Neural cell (in vitro differentiated cells): ENCODE results near the gene TNIP2. TPM values are rescaled to one million over a fixed set of nuclear protein-coding genes. Genes with fewer than 3 reads are reported as not detected.
"Not testable (repeated sequence)": the region's sequence is repeated elsewhere in the genome, so short reads cannot be mapped to it uniquely, and the experiment has no call there.

Source experiments
- H2AFZ ChIP-seq: fragments of 200-600, 300-800 bp; sonication (generic), shearing (Covaris generic); 2 replicates; pipeline ENCODE4 v1.6.0; 2014; ENCODE audit warnings: low read depth, mild to moderate bottlenecking, antibody characterized with exemption, low read length, moderate library complexity
- H3F3A ChIP-seq: fragments of 200-600 bp; shearing (Covaris generic); 2 replicates; pipeline ENCODE4 v1.6.1; 2016; ENCODE audit warnings: mild to moderate bottlenecking, moderate library complexity, mixed read lengths, antibody characterized with exemption, low read length; ENCODE audit not compliant: insufficient read depth, poor library complexity, severe bottlenecking
- H3K27ac ChIP-seq: fragments of 200-600, 300-800 bp; sonication (generic), shearing (Covaris generic); 2 replicates; pipeline ENCODE4 v1.5.1; 2014; ENCODE audit warnings: mild to moderate bottlenecking, low read length, moderate library complexity
- H3K27me3 ChIP-seq: fragments of 300-800, 200-600 bp; sonication (generic), shearing (Covaris generic); 2 replicates; pipeline ENCODE4 v1.6.0; 2014; ENCODE audit warnings: mild to moderate bottlenecking, low read depth, low read length, moderate library complexity; ENCODE audit not compliant: insufficient read depth
- H3K36me3 ChIP-seq: fragments of 300-800, 200-600 bp; sonication (generic), shearing (Covaris generic); 2 replicates; pipeline ENCODE4 v1.5.1; 2014; ENCODE audit warnings: mild to moderate bottlenecking, antibody characterized with exemption, low read length, moderate library complexity; ENCODE audit not compliant: insufficient read depth
- H3K4me2 ChIP-seq: fragments of 300-800, 200-600 bp; sonication (generic), shearing (Covaris generic); 2 replicates; pipeline ENCODE4 v1.6.0; 2014; ENCODE audit warnings: mild to moderate bottlenecking, low read length
- H3K4me3 ChIP-seq: fragments of 300-800, 200-600 bp; sonication (generic), shearing (Covaris generic); 2 replicates; pipeline ENCODE4 v1.5.1; 2014; ENCODE audit warnings: mild to moderate bottlenecking, low read length, moderate library complexity
- H3K79me2 ChIP-seq: fragments of 200-600 bp; shearing (Covaris generic); replicated peaks from 2 replicates; pipeline ENCODE4 v1.6.0; 2014; ENCODE audit warnings: mild to moderate bottlenecking, low read length, moderate library complexity; ENCODE audit not compliant: insufficient read depth
- H3K9ac ChIP-seq: fragments of 300-800, 200-600 bp; sonication (generic), shearing (Covaris generic); 2 replicates; pipeline ENCODE4 v1.6.1; 2016; ENCODE audit warnings: mild to moderate bottlenecking, low read length, mixed read lengths
- H3K9me2 ChIP-seq: fragments of 200-600 bp; shearing (Covaris generic); 2 replicates; pipeline ENCODE4 v1.6.1; 2016; ENCODE audit warnings: mild to moderate bottlenecking, low read length, mixed read lengths; ENCODE audit not compliant: insufficient read depth
- H3K9me3 ChIP-seq: fragments of 200-600, 300-800 bp; sonication (generic), shearing (Covaris generic); 2 replicates; pipeline ENCODE4 v1.6.1; 2016; ENCODE audit warnings: mild to moderate bottlenecking, mixed run types, low read length, moderate library complexity, mixed read lengths
- H4K20me1 ChIP-seq: fragments of 200-600 bp; shearing (Covaris generic); 2 replicates; pipeline ENCODE4 v1.6.1; 2016; ENCODE audit warnings: mild to moderate bottlenecking, mixed run types; ENCODE audit not compliant: insufficient read depth
- CTCF ChIP-seq: fragments of 450-650 bp; IDR thresholded peaks from 2 replicates; pipeline ENCODE4 v1.5.1; 2014; ENCODE audit warnings: antibody characterized with exemption, mild to moderate bottlenecking, moderate library complexity; ENCODE audit not compliant: poor library complexity, severe bottlenecking
- EP300 ChIP-seq: fragments of 450-650 bp; conservative IDR thresholded peaks from 2 replicates; pipeline ENCODE4 v1.6.1; 2014; ENCODE audit warnings: antibody characterized with exemption, mild to moderate bottlenecking, moderate library complexity; ENCODE audit not compliant: poor library complexity, severe bottlenecking
- EZH2 ChIP-seq: fragments of 200-600, 300-800 bp; shearing (Covaris generic), sonication (generic); IDR thresholded peaks from 2 replicates; pipeline ENCODE4 v1.6.1; 2014; ENCODE audit warnings: antibody characterized with exemption, low read length, borderline replicate concordance, mild to moderate bottlenecking; ENCODE audit not compliant: insufficient read depth, poor library complexity, severe bottlenecking
- MXI1 ChIP-seq: fragments of 450-650 bp; conservative IDR thresholded peaks from 2 replicates; pipeline ENCODE4 v1.6.1; 2014; ENCODE audit warnings: antibody characterized with exemption, mild to moderate bottlenecking; ENCODE audit not compliant: poor library complexity, severe bottlenecking
- POLR2AphosphoS5 ChIP-seq: IDR thresholded peaks from 2 replicates; pipeline ENCODE4 v1.6.1; 2012
- RAD21 ChIP-seq: fragments of 450-650 bp; conservative IDR thresholded peaks from 2 replicates; pipeline ENCODE4 v1.6.1; 2014; ENCODE audit warnings: antibody characterized with exemption, mild to moderate bottlenecking, moderate library complexity
- REST ChIP-seq: IDR thresholded peaks from 2 replicates; pipeline ENCODE4 v1.6.1; 2012; ENCODE audit warnings: borderline replicate concordance
- SMC3 ChIP-seq: fragments of 450-650 bp; conservative IDR thresholded peaks from 2 replicates; pipeline ENCODE4 v1.6.1; 2014; ENCODE audit warnings: antibody characterized with exemption, mild to moderate bottlenecking, moderate library complexity; ENCODE audit not compliant: poor library complexity
- TAF1 ChIP-seq: IDR thresholded peaks from 2 replicates; pipeline ENCODE4 v1.6.1; 2012; ENCODE audit warnings: low read depth
- polyA plus RNA-seq: library from polyadenylated mRNA; depleted of rRNA; stranded (reverse); fragments of >200 nt; gene quantifications from 2 replicates; pipeline ENCODE4 v1.2.3, GENCODE V29; 2014

Gene TNIP2
- polyA plus RNA-seq, 1 donor from 2014 or later: 13.0 TPM

- Histone ChIP-seq H3K9ac (no peak overlapping the region), H3K9me2 (no peaks in the 10 kb centered on the region), H4K20me1 (no peaks in the 10 kb centered on the region), H2AFZ (no peak overlapping the region), H3K4me3 (no peak overlapping the region), H3K27me3 (no peaks in the 10 kb centered on the region), H3K27ac (no peak overlapping the region), H3K9me3 (no peaks in the 10 kb centered on the region), H3K36me3 (no peaks in the 10 kb centered on the region), H3K4me2 (no peak overlapping the region), H3K79me2 (no peaks in the 10 kb centered on the region), H3F3A (no peaks in the 10 kb centered on the region)
- TF ChIP-seq TAF1 (no peak), MXI1 (no peak), CTCF (no peak), EP300 (no peak), REST (no peak), RAD21 (no peak), SMC3 (no peak), POLR2AphosphoS5 (no peak), EZH2 (no peak)
Measured at GRCh38 chr4:2765832-2766526, 9.8 kb upstream of the TNIP2 start.

GRCh38 chr4:2763511-2763967 lies 7.4 kb upstream of the TNIP2 start:
- Histone ChIP-seq H3K9ac (no peak overlapping the region), H3K79me2 (no peaks in the 10 kb centered on the region), H3K27ac (no peak overlapping the region), H3K9me3 (no peaks in the 10 kb centered on the region), H3K9me2 (no peaks in the 10 kb centered on the region), H3K27me3 (no peaks in the 10 kb centered on the region), H3F3A (no peaks in the 10 kb centered on the region), H3K4me2 (no peak overlapping the region), H4K20me1 (no peaks in the 10 kb centered on the region), H3K4me3 (no peak overlapping the region), H3K36me3 (no peaks in the 10 kb centered on the region), H2AFZ (no peak overlapping the region)
- TF ChIP-seq MXI1 (no peak), CTCF (no peak), TAF1 (no peak)

- H3K9ac ChIP-seq, H3F3A ChIP-seq, H3K36me3 ChIP-seq, H3K4me3 ChIP-seq, H3K9me3 ChIP-seq, H2AFZ ChIP-seq, H3K27me3 ChIP-seq, H3K9me2 ChIP-seq, H4K20me1 ChIP-seq, H3K27ac ChIP-seq, H3K4me2 ChIP-seq, H3K79me2 ChIP-seq: not testable (repeated sequence)
Measured at GRCh38 chr4:2762486-2763370, 6.6 kb upstream of the TNIP2 start.
